ENCODE results near the gene APOA5. TPM values are rescaled to one million over a fixed set of nuclear protein-coding genes. Genes with fewer than 3 reads are reported as not detected.

The APOA5 gene
- total and polyA plus RNA-seq, 2 of the 8 experiments (the other 6 are each of a cell fraction or from before 2014, with no cell fraction given), result 0.08 to 0.15 TPM

DNA sequence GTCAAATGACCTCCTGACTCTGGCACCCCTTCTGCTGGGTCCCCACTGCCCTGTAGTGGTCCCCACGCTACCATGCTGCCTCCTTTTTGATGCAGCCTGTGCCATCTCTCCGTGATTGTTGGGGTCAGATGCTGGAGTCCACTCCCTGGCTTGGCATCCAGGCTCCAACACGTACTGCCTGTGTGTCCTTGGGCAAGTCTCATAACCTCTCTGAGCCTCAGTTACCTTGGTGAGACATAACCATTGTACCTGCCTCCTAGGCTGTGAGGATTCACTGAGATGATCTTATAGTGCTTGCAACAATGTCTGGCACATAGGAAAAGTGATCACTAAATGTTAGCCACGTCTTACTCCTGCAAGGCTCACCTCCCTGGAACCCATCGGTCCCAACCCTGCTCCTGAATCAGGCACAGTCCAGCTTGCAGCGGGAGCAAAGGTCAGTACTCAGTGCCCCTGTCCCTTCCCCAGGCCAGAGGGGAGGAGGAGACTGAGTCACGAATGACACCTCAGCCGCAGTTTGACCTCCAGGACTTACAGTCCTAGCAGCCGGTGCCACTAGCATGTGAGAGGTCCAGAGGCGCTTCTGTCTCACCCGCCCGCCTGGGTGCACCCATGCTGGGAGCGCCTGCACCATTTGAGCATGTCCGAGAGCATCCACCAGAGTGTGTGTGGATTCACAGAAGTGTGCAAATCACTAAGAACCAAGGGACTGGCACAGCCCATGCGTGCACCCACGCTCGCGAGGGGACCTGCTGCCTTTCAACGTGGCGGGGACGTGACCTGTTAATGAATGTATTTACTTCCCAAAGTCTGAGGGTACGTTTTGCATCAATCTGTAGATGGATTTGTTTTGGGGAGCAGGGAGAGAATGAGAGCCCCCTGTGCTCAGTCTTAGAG is 34.4 kb upstream of the APOA5 start:
- no peaks in the 10 kb centered on the region for H3K23me2 ChIP-seq (ENCODE audit: low read depth, low read length)
- no peak for FAIRE-seq
- H3K14ac ChIP-seq (ENCODE audit: insufficient read length), result no peak overlapping the region
- no peaks in the 10 kb centered on the region for H3K36me3 ChIP-seq (ENCODE audit: control insufficient read depth in 2 of 4, insufficient read depth in 4 of 4, low read length in 3 of 4)
- no peak overlapping the region for H2AK5ac ChIP-seq (ENCODE audit: low read depth, low read length)
- no peaks in the 10 kb centered on the region for H3K4me1 ChIP-seq (replicated peaks in 1 of 4; ENCODE audit: control insufficient read depth in 3 of 4, insufficient read depth in 4 of 4, low read length in 3 of 4)
- H3K56ac ChIP-seq (replicated peaks; ENCODE audit: insufficient read length, low read depth, low read length), result no peak overlapping the region
- H2BK5ac ChIP-seq (ENCODE audit: low read depth, low read length), result no peak overlapping the region
- no peak overlapping the region for H4K5ac ChIP-seq (ENCODE audit: insufficient read length, low read depth, low read length)
- H3K9ac ChIP-seq (replicated peaks in 1 of 4; ENCODE audit: extremely low read depth in 1 of 4, low read depth in 3 of 4, low read length in 3 of 4), result no peak overlapping the region
- no peak for DNase-seq (ENCODE audit: low read depth in 1 of 2, low spot score in 2 of 2)
- H3K27ac ChIP-seq (ENCODE audit: low read depth, low read length), result no peak overlapping the region
- no peaks in the 10 kb centered on the region for H3K79me1 ChIP-seq (ENCODE audit: low read depth, low read length)
- H4K8ac ChIP-seq (ENCODE audit: extremely low read depth, insufficient read depth, low read length), result no peak overlapping the region
- H3K4me3 ChIP-seq (ENCODE audit: extremely low read depth in 1 of 4, insufficient read depth in 2 of 4, low read depth in 3 of 4, low read length in 4 of 4), result no peak overlapping the region
- H4K20me1 ChIP-seq (replicated peaks in 1 of 2; ENCODE audit: control insufficient read depth in 1 of 2, insufficient read depth in 2 of 2, low read length in 2 of 2), result no peaks in the 10 kb centered on the region
- no peak overlapping the region for H3K18ac ChIP-seq (ENCODE audit: extremely low read depth, low read length)
- H2AFZ ChIP-seq (ENCODE audit: low read length), result no peak overlapping the region
- 76% methylated on average over 22 of the region's 22 CpGs; no CpG with 5 or more reads in 1 of the 2 experiments for WGBS, 2 experiments (ENCODE audit: extremely low coverage in 1 of 2, insufficient coverage in 1 of 2, insufficient read length in 1 of 2, insufficient replicate concordance in 2 of 2, low coverage in 1 of 2, low lambda C conversion rate in 2 of 2, missing lambda C conversion rate in 1 of 2)
- ChIA-PET POLR2A (ENCODE audit: partially characterized antibody) (interaction anchor here (0.6 to 1.0 kb wide), 2 partner anchors 15 to 17 kb away, joined by 3 to 5 read pairs; no protein-coding TSS in a partner anchor), CTCF (ENCODE audit: partially characterized antibody) (interaction anchor here (1.0 to 6.9 kb wide), 8 partner anchors 9 to 71 kb away, joined by 3 to 60 read pairs (median 4); partner anchors contain the start of genes APOA1, APOA5 and ZPR1)
- no peak overlapping the region for H2BK120ac ChIP-seq (replicated peaks; ENCODE audit: low read depth, low read length)
- no peak overlapping the region for H2BK20ac ChIP-seq (ENCODE audit: low read length)
- H2BK15ac ChIP-seq (ENCODE audit: low read length), result no peak overlapping the region
- H2BK12ac ChIP-seq (ENCODE audit: low read depth, low read length), result no peak overlapping the region
- no peak overlapping the region for H3K4me2 ChIP-seq (ENCODE audit: insufficient read depth in 1 of 2, low read depth in 2 of 2, low read length in 2 of 2)
- no peak overlapping the region for H3K4ac ChIP-seq (replicated peaks; ENCODE audit: insufficient read length, low read depth, low read length)
- H3K9me3 ChIP-seq (ENCODE audit: insufficient read depth in 2 of 2, low read depth in 1 of 2, low read length in 1 of 2), result no peaks in the 10 kb centered on the region
- no peak overlapping the region for H3K23ac ChIP-seq (ENCODE audit: insufficient read length)
- no peaks in the 10 kb centered on the region for H3K27me3 ChIP-seq (replicated peaks in 1 of 4; ENCODE audit: control insufficient read depth in 3 of 4, extremely low read depth in 1 of 4, insufficient read depth in 3 of 4, low read length in 3 of 4)
- no peak overlapping the region for H4K91ac ChIP-seq (replicated peaks; ENCODE audit: insufficient read length, low read length)
- H3K79me2 ChIP-seq (ENCODE audit: control insufficient read depth in 1 of 2, insufficient read depth in 2 of 2, low read length in 2 of 2), result no peaks in the 10 kb centered on the region
- TF ChIP-seq CHD1 (IDR thresholded peaks at IDR 0.05; ENCODE audit: low read depth, low read length) (no peak), EP300 (IDR thresholded peaks at IDR 0.05; ENCODE audit: borderline replicate concordance in 1 of 2, low read depth in 2 of 2, low read length in 2 of 2) (no peak), SP4 (IDR thresholded peaks at IDR 0.05; ENCODE audit: low read length) (no peak), GABPA (IDR thresholded peaks at IDR 0.05; ENCODE audit: borderline replicate concordance, insufficient read depth, low read length) (no peak), BRCA1 (IDR thresholded peaks at IDR 0.05; ENCODE audit: low read depth, low read length) (no peak), TCF12 (IDR thresholded peaks at IDR 0.05; ENCODE audit: low read depth, low read length) (no peak), CTBP2 (IDR thresholded peaks at IDR 0.05; ENCODE audit: borderline replicate concordance, insufficient read depth, insufficient read length, low read length) (no peak), SIRT6 (IDR thresholded peaks at IDR 0.05; ENCODE audit: low read length) (no peak), KDM5A (IDR thresholded peaks at IDR 0.05; ENCODE audit: low read length) (no peak), TBP (IDR thresholded peaks at IDR 0.05; ENCODE audit: low read depth, low read length) (no peak)
- TF ChIP-seq, protein P1, sequence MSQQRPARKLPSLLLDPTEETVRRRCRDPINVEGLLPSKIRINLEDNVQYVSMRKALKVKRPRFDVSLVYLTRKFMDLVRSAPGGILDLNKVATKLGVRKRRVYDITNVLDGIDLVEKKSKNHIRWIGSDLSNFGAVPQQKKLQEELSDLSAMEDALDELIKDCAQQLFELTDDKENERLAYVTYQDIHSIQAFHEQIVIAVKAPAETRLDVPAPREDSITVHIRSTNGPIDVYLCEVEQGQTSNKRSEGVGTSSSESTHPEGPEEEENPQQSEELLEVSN (IDR thresholded peaks at IDR 0.05), result no peak

All from H1 (cell line).